Activated naive CD8-positive, alpha-beta T cell treated with anti-CD3 and anti-CD28 coated beads, Interleukin-2, amount 50 U/mL, for 24 hours (primary cell): ENCODE results near the gene PCDHA10.
"Not testable (repeated sequence)": the region's sequence is repeated elsewhere in the genome, so short reads cannot be mapped to it uniquely, and the experiment has no call there.

Experiments used
- ATAC-seq: fragments of 150-1000 bp; cut with Tn5 transposase; one replicate; pipeline ENCODE4 v1.10.0; 2021
- DNase-seq: peaks from one replicate; pipeline ENCODE4 v3.0.0; 2021
- H3K27ac Mint-ChIP-seq: one replicate; pipeline ENCODE4 v1.8.0; 2021; ENCODE audit warnings: mild to moderate bottlenecking, mixed read lengths
- H3K27me3 Mint-ChIP-seq: one replicate; pipeline ENCODE4 v1.8.0; 2021; ENCODE audit warnings: mixed read lengths
- H3K36me3 Mint-ChIP-seq: one replicate; pipeline ENCODE4 v1.8.0; 2021; ENCODE audit warnings: low read depth, mixed read lengths
- H3K4me1 Mint-ChIP-seq: one replicate; pipeline ENCODE4 v1.8.0; 2021; ENCODE audit warnings: mixed read lengths
- H3K4me3 Mint-ChIP-seq: one replicate; pipeline ENCODE4 v1.8.0; 2021; ENCODE audit warnings: mild to moderate bottlenecking, moderate library complexity, mixed read lengths
- H3K9me3 Mint-ChIP-seq: one replicate; pipeline ENCODE4 v1.8.0; 2021; ENCODE audit warnings: mixed read lengths

PCDHA10 gene

DNA sequence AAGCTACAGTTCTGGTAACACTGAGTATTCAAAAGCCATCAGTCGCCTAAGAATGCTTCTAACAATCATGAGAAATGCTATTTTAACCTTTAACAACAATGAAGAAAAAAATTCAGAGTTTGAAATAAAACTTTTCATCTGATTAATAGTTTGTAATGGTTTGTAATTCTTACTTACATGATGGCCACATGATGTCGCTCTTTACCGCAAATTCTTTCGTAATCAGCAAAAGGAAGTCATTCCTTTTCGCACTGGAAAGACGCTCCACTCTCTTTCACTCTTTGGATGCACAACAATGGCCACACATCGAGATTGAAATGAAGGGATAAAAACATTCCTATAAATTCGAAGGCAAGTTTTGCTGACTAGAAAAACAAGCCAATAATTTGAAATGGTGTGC lies 21.7 kb upstream of the PCDHA10 start, which contains the start of gene PCDHA7:
PCDHA7 (plus strand) TSS at position 277 of the 400 bp plus-strand sequence; CDS start at position 392, 115 bp downstream.
- peaks cover 20% of the 10 kb centered on the region for H3K9me3 Mint-ChIP-seq
- peaks cover 4% of the 10 kb centered on the region for H3K36me3 Mint-ChIP-seq
- peaks cover 21% of the 10 kb centered on the region for H3K27me3 Mint-ChIP-seq
- H3K4me1 Mint-ChIP-seq: no peaks in the 10 kb centered on the region
- H3K27ac Mint-ChIP-seq: no peak within 1 kb of the TSS
- DNase-seq (no peak), ATAC-seq (no peak)
- no peak within 1 kb of the TSS for H3K4me3 Mint-ChIP-seq

DNA sequence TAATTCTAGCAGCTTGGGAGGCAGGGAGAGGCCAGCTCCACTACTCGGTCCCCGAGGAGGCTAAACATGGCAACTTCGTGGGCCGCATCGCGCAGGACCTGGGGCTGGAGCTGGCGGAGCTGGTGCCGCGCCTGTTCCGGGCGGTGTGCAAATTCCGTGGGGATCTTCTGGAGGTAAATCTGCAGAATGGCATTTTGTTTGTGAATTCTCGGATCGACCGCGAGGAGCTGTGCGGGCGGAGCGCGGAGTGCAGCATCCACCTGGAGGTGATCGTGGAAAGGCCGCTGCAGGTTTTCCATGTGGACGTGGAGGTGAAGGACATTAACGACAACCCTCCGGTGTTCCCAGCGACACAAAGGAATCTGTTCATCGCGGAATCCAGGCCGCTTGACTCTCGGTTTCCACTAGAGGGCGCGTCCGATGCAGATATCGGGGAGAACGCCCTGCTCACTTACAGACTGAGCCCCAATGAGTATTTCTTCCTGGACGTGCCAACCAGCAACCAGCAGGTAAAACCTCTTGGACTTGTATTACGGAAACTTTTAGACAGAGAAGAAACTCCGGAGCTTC lies 21.2 kb upstream of the PCDHA10 start:
- H3K4me3 Mint-ChIP-seq, H3K27ac Mint-ChIP-seq, H3K4me1 Mint-ChIP-seq, ATAC-seq, H3K36me3 Mint-ChIP-seq, DNase-seq: not testable (repeated sequence)
- peaks cover 21% of the 10 kb centered on the region for H3K27me3 Mint-ChIP-seq
- H3K9me3 Mint-ChIP-seq: peaks cover 23% of the 10 kb centered on the region

DNA sequence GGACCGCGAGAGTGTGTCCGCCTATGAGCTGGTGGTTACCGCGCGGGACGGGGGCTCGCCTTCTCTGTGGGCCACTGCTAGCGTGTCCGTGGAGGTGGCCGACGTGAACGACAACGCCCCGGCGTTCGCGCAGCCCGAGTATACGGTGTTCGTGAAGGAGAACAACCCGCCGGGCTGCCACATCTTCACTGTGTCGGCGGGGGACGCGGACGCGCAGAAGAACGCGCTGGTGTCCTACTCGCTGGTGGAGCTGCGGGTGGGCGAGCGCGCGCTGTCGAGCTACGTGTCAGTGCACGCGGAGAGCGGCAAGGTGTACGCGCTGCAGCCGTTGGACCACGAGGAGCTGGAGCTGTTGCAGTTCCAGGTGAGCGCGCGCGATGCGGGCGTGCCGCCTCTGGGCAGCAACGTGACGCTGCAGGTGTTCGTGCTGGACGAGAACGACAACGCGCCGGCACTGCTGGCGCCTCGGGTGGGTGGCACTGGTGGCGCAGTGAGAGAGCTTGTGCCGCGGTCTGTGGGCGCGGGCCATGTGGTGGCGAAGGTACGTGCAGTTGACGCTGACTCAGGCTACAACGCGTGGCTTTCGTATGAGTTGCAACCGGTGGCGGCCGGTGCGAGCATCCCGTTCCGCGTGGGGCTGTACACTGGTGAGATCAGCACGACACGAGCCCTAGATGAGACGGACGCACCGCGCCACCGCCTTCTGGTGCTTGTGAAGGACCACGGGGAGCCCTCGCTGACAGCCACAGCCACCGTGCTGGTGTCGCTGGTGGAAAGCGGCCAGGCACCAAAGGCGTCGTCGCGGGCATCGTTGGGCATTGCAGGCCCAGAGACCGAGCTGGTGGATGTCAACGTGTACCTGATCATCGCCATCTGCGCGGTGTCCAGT lies 19.8 kb upstream of the PCDHA10 start:
- Mint-ChIP-seq H3K9me3 (peaks cover 29% of the 10 kb centered on the region), H3K4me1 (no peaks in the 10 kb centered on the region), H3K27me3 (peaks cover 30% of the 10 kb centered on the region), H3K36me3 (peaks cover 6% of the 10 kb centered on the region), H3K27ac (no peak overlapping the region), H3K4me3 (no peak overlapping the region)
- DNase-seq (no peak), ATAC-seq (no peak)

DNA sequence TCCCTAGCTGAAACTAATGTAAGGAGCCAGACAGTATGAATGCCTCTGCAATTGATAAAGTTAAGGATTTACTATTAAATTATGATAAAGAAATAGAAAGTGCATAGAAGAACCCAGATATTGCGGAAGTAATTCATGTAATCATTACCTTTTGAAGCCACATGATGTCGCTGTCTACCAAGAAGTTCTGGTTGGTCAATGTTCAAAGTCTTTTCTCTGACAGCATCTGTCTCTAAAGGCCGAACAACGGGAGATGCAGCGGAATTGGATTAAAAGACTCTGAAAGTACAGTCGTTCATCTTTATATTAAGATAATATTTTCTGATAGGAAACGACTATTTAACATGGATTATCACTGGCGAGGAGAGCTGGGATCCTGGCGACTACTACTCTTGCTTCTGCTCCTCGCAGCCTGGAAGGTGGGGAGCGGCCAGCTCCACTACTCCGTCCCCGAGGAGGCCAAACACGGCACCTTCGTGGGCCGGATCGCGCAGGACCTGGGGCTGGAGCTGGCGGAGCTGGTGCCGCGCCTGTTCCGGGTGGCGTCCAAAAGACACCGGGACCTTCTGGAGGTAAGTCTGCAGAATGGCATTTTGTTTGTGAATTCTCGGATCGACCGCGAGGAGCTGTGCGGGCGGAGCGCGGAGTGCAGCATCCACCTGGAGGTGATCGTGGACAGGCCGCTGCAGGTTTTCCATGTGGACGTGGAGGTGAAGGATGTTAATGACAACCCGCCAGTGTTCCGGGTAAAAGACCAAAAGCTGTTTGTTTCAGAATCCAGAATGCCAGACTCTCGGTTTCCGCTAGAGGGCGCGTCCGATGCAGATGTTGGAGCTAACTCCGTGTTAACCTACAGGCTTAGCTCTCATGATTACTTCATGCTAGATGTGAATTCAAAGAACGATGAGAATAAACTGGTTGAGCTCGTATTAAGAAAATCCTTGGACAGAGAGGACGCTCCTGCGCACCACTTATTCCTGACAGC lies 14.4 kb upstream of the PCDHA10 start, which contains the start of gene PCDHA8:
PCDHA8 (plus strand) TSS at position 210 of the 985 bp plus-strand sequence; CDS start at position 345, 135 bp downstream.
- no peaks in the 10 kb centered on the region for H3K4me1 Mint-ChIP-seq
- peaks cover 18% of the 10 kb centered on the region for H3K27me3 Mint-ChIP-seq
- H3K4me3 Mint-ChIP-seq: no peak within 1 kb of the TSS
- H3K9me3 Mint-ChIP-seq: peaks cover 18% of the 10 kb centered on the region
- no peak for ATAC-seq
- DNase-seq: peak; percentile 12
- H3K36me3 Mint-ChIP-seq: peaks cover 10% of the 10 kb centered on the region
- no peak within 1 kb of the TSS for H3K27ac Mint-ChIP-seq

DNA sequence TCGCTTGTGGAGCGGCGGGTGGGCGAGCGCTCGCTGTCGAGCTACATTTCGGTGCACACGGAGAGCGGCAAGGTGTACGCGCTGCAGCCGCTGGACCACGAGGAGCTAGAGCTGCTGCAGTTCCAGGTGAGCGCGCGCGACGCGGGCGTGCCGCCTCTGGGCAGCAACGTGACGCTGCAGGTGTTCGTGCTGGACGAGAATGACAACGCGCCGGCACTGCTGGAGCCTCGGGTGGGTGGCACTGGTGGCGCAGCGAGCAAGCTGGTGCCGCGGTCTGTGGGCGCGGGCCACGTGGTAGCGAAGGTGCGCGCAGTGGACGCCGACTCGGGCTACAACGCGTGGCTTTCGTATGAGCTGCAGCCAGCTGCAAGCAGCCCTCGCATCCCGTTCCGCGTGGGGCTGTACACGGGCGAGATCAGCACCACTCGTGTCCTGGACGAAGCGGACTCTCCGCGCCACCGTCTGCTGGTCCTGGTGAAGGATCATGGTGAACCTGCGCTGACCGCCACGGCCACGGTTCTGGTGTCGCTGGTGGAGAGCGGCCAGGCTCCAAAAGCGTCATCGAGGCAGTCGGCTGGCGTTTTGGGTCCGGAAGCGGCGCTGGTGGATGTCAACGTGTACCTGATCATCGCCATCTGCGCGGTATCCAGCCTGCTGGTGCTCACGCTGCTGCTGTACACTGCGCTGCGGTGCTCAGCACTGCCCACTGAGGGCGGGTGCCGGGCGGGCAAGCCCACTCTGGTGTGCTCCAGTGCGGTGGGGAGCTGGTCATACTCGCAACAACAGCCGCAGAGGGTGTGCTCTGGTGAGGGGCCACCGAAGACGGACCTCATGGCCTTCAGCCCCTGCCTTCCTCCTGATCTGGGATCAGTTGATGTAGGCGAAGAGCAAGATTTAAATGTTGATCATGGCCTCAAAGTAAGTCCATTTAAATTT lies 12.6 kb upstream of the PCDHA10 start:
- no peak for ATAC-seq
- H3K36me3 Mint-ChIP-seq: peaks cover 11% of the 10 kb centered on the region
- peaks cover 18% of the 10 kb centered on the region for H3K9me3 Mint-ChIP-seq
- H3K4me3 Mint-ChIP-seq: no peak overlapping the region
- no peak overlapping the region for H3K27ac Mint-ChIP-seq
- H3K27me3 Mint-ChIP-seq: peaks cover 19% of the 10 kb centered on the region
- no peak for DNase-seq
- no peaks in the 10 kb centered on the region for H3K4me1 Mint-ChIP-seq

DNA sequence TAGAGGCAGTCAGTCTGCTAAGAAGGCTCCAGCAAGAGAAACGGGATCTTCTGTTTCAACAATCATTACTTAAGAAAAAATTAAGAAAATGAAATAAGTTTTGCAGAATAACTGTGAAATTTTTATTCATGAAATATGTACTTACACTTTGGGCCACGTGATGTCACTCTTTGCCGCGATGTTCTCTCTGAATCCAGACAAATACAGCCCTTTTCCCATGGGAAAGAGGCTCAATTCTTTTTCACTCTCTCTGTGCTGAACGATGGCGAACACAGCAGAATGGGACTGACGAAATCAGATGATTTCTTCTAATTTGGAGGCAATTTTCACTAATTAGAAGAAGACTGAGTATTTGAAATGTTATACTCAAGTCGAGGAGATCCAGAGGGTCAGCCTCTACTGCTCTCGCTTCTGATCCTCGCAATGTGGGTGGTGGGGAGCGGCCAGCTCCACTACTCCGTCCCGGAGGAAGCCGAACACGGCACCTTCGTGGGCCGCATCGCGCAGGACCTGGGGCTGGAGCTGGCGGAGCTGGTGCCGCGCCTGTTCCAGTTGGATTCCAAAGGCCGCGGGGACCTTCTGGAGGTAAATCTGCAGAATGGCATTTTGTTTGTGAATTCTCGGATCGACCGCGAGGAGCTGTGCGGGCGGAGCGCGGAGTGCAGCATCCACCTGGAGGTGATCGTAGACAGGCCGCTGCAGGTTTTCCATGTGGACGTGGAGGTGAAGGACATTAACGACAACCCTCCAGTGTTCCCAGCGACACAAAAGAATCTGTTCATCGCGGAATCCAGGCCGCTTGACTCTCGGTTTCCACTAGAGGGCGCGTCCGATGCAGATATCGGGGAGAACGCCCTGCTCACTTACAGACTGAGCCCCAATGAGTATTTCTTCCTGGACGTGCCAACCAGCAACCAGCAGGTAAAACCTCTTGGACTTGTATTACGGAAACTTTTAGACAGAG lies 7.3 kb upstream of the PCDHA10 start, which contains the start of gene PCDHA9:
PCDHA9 (plus strand) TSS at position 244 of the 964 bp plus-strand sequence; CDS start at position 358, 114 bp downstream.
- not testable (repeated sequence) for H3K36me3 Mint-ChIP-seq, H3K27ac Mint-ChIP-seq, H3K9me3 Mint-ChIP-seq, ATAC-seq, DNase-seq, H3K4me3 Mint-ChIP-seq, H3K27me3 Mint-ChIP-seq, H3K4me1 Mint-ChIP-seq

DNA sequence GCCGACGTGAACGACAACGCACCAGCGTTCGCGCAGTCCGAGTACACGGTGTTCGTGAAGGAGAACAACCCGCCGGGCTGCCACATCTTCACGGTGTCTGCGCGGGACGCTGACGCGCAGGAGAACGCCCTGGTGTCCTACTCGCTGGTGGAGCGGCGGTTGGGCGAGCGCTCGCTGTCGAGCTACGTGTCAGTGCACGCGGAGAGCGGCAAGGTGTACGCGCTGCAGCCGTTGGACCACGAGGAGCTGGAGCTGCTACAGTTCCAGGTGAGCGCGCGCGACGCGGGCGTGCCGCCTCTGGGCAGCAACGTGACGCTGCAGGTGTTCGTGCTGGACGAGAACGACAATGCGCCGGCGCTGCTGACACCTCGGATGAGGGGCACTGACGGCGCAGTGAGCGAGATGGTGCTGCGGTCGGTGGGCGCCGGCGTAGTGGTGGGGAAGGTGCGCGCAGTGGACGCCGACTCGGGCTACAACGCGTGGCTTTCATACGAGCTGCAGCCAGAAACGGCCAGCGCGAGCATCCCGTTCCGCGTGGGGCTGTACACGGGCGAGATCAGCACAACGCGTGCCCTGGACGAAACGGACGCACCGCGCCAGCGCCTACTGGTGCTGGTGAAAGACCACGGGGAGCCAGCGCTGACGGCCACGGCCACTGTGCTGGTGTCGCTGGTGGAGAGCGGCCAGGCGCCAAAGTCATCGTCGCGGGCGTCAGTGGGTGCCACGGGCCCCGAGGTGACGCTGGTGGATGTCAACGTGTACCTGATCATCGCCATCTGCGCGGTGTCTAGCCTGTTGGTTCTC lies 5.7 kb upstream of the PCDHA10 start:
- not testable (repeated sequence) for H3K4me3 Mint-ChIP-seq, H3K4me1 Mint-ChIP-seq, ATAC-seq, H3K27me3 Mint-ChIP-seq, DNase-seq, H3K36me3 Mint-ChIP-seq, H3K9me3 Mint-ChIP-seq, H3K27ac Mint-ChIP-seq

DNA sequence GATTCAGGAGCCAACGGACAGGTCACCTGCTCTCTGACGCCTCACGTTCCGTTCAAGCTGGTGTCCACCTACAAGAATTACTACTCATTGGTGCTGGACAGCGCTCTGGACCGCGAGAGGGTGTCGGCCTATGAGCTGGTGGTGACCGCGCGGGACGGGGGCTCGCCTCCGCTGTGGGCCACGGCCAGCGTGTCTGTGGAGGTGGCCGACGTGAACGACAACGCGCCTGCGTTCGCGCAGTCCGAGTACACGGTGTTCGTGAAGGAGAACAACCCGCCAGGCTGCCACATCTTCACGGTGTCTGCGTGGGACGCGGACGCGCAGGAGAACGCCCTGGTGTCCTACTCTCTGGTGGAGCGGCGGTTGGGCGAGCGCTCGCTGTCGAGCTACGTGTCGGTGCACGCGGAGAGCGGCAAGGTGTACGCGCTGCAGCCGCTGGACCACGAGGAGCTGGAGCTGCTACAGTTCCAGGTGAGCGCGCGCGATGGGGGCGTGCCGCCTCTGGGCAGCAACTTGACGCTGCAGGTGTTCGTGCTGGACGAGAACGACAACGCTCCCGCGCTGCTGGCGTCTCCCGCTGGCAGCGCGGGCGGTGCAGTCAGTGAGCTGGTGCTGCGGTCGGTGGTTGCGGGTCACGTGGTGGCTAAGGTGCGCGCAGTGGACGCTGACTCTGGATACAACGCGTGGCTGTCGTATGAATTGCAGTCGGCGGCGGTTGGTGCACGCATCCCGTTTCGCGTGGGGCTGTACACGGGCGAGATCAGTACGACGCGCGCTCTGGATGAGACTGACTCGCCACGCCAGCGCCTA lies 1.7 kb downstream of the PCDHA10 start:
- Mint-ChIP-seq H3K27me3 (peaks cover 5% of the 10 kb centered on the region), H3K4me3 (no peak overlapping the region), H3K27ac (no peak overlapping the region), H3K9me3 (peaks cover 10% of the 10 kb centered on the region), H3K36me3 (peaks cover 2% of the 10 kb centered on the region), H3K4me1 (no peaks in the 10 kb centered on the region)
- ATAC-seq (no peak), DNase-seq (no peak)

DNA sequence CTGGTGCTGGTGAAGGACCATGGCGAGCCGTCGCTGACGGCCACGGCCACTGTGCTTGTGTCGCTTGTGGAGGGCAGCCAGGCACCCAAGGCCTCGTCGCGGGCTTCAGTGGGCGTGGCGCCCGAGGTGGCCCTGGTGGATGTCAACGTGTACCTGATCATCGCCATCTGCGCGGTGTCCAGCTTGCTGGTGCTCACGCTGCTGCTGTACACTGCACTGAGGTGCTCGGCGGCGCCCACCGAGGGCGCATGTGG lies 2.2 kb downstream of the PCDHA10 start:
- Mint-ChIP-seq H3K27me3 (peaks cover 5% of the 10 kb centered on the region), H3K27ac (no peak overlapping the region), H3K4me1 (no peaks in the 10 kb centered on the region), H3K9me3 (peaks cover 10% of the 10 kb centered on the region), H3K36me3 (peaks cover 2% of the 10 kb centered on the region), H3K4me3 (no peak overlapping the region)
- DNase-seq (no peak), ATAC-seq (no peak)

DNA sequence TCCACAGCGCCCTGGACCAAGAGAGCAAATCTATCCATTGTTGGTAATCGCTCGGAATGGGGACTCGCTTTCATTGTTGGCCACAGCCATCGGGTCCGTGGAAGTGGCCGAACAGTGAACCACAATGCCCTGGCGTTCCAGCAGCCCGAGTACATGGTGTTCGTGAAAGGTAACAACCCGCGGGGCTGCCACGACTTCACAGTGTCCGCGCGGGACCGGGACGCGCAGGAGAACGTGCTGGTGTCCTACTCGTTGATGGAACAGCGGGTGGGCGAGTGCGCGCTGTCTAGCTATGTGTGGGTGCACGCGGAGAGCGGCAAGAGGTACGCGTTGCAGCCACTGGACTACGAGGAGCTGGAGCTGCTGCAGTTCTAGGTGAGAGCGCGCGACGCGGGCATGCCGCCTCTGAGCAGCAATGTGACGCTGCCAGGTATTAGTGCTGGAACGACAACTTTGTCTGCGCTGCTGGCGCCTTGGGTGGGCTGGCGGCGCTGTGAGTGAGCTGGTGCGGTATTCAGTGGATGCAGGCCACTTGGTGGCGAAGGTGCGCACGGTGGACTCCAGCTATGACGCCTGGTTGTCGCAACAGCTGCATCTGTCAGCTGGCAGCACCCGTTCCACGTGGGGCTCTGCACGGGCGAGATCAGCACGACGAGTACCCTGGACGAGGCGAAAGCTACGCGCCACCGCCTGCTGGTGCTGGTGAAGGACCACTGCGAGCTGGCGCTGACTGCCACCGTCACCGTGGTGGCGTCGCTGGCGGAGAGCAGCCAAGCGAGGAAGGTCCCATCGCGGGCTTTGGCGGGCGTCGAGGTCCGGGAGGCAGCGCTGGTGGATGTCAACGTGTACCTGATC lies 7.0 kb downstream of the PCDHA10 start:
- no peak for DNase-seq
- peaks cover 4% of the 10 kb centered on the region for H3K9me3 Mint-ChIP-seq
- H3K36me3 Mint-ChIP-seq: peaks cover 2% of the 10 kb centered on the region
- ATAC-seq: no peak
- H3K4me3 Mint-ChIP-seq: no peak overlapping the region
- H3K4me1 Mint-ChIP-seq: no peaks in the 10 kb centered on the region
- no peak overlapping the region for H3K27ac Mint-ChIP-seq
- peaks cover 9% of the 10 kb centered on the region for H3K27me3 Mint-ChIP-seq
